ENCODE results near the gene GPER1. TPM values are rescaled to one million over a fixed set of nuclear protein-coding genes. Genes with fewer than 3 reads are reported as not detected.
"Not testable (repeated sequence)": the region's sequence is repeated elsewhere in the genome, so short reads cannot be mapped to it uniquely, and the experiment has no call there.

GPER1 gene
- total and polyA plus RNA-seq, 2 experiments from 2014 or later, result 3.4 to 5.2 TPM

- TF ChIP-seq, protein P1, sequence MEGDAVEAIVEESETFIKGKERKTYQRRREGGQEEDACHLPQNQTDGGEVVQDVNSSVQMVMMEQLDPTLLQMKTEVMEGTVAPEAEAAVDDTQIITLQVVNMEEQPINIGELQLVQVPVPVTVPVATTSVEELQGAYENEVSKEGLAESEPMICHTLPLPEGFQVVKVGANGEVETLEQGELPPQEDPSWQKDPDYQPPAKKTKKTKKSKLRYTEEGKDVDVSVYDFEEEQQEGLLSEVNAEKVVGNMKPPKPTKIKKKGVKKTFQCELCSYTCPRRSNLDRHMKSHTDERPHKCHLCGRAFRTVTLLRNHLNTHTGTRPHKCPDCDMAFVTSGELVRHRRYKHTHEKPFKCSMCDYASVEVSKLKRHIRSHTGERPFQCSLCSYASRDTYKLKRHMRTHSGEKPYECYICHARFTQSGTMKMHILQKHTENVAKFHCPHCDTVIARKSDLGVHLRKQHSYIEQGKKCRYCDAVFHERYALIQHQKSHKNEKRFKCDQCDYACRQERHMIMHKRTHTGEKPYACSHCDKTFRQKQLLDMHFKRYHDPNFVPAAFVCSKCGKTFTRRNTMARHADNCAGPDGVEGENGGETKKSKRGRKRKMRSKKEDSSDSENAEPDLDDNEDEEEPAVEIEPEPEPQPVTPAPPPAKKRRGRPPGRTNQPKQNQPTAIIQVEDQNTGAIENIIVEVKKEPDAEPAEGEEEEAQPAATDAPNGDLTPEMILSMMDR (IDR thresholded peaks at IDR 0.05; ENCODE audit: low read depth, low read length), result no peak
- Histone ChIP-seq H3K27ac (no peak overlapping the region), H3K36me3 (no peaks in the 10 kb centered on the region), H3K4me3 (no peak overlapping the region), H3K9me3 (ENCODE audit: low read depth) (no peaks in the 10 kb centered on the region), H3K4me1 (ENCODE audit: low read depth) (no peaks in the 10 kb centered on the region), H3K27me3 (no peaks in the 10 kb centered on the region)
- DNase-seq (ENCODE audit: low read depth in 1 of 2, low spot score in 1 of 2), result no peak
Observed at GRCh38 chr7:1114505-1114904, 26.6 kb downstream of the GPER1 start.

DNA sequence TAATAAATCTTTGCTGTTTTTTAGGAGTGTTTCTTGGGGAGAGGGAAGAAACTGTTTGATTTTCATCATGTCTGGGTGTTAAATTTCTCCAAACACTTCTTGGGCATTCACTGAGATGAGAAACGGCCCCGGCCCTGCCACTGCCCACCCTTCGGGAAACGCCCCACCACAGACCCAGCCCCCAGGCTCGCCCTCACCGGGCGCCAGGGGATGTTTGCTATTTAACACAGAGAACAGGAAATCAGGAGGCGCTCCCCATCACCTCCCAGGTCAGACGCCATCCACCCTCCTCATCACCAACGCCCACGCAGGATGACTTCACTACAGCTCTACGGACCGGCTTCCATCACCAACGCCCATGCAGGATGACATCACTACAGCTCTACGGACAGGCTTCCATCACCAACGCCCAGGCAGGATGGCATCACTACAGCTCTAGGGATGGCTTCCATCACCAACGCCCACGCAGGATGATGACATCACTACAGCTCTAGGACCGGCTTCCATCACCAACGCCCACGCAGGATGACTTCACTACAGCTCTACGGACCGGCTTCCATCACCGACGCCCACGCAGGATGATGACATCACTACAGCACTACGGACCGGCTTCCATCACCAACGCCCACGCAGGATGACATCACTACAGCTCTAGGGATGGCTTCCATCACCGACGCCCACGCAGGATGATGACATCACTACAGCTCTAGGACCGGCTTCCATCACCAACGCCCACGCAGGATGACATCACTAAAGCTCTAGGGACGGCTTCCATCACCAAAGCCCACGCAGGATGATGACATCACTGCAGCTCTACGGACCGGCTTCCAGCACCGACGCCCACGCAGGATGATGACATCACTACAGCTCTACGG is 27.5 kb downstream of the GPER1 start:
- not testable (repeated sequence) for H3K27ac ChIP-seq; DNase-seq (ENCODE audit: low read depth in 1 of 2, low spot score in 1 of 2); H3K36me3 ChIP-seq; H3K4me1 ChIP-seq (ENCODE audit: low read depth); H3K9me3 ChIP-seq (ENCODE audit: low read depth); H3K27me3 ChIP-seq; H3K4me3 ChIP-seq

- not testable (repeated sequence) for H3K9me3 ChIP-seq (ENCODE audit: low read depth); H3K4me1 ChIP-seq (ENCODE audit: low read depth); H3K27ac ChIP-seq; H3K27me3 ChIP-seq; H3K4me3 ChIP-seq; H3K36me3 ChIP-seq; DNase-seq (ENCODE audit: low read depth in 1 of 2, low spot score in 1 of 2)
Observed at GRCh38 chr7:1116383-1117008, 28.6 kb downstream of the GPER1 start.

- Histone ChIP-seq H3K9me3 (ENCODE audit: low read depth) (no peaks in the 10 kb centered on the region), H3K4me3 (no peak overlapping the region), H3K36me3 (no peaks in the 10 kb centered on the region), H3K27me3 (no peaks in the 10 kb centered on the region), H3K4me1 (ENCODE audit: low read depth) (no peaks in the 10 kb centered on the region), H3K27ac (no peak overlapping the region)
- TF ChIP-seq, protein P1 (IDR thresholded peaks at IDR 0.05; ENCODE audit: low read depth, low read length), result no peak
- no peak for DNase-seq (ENCODE audit: low read depth in 1 of 2, low spot score in 1 of 2)
Observed at GRCh38 chr7:1117321-1117928, 29.5 kb downstream of the GPER1 start.

DNA sequence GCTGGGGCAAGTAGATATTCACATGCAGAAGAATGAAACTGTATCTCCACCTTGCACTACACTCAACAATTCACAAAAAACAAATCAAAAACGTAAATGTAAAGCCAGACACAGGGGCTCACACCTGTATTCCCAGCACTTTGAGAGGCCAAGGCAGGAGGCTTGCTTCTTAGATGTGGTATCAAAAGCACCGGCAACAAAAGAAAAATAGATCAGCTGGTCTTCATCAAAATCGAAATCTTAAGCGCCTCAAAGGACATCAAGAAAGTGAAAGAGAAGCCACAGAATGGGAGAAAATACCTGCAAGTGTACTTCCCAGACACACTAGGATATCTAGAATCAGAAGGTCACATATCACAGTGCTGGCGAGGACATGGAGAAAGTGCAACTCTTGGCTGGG is 31.3 kb downstream of the GPER1 start:
- Histone ChIP-seq H3K36me3 (no peaks in the 10 kb centered on the region), H3K9me3 (ENCODE audit: low read depth) (no peaks in the 10 kb centered on the region), H3K27me3 (no peaks in the 10 kb centered on the region), H3K4me3 (no peak overlapping the region), H3K4me1 (ENCODE audit: low read depth) (no peaks in the 10 kb centered on the region), H3K27ac (no peak overlapping the region)
- TF ChIP-seq, protein P1 (IDR thresholded peaks at IDR 0.05; ENCODE audit: low read depth, low read length), result no peak
- no peak for DNase-seq (ENCODE audit: low read depth in 1 of 2, low spot score in 1 of 2)

DNA sequence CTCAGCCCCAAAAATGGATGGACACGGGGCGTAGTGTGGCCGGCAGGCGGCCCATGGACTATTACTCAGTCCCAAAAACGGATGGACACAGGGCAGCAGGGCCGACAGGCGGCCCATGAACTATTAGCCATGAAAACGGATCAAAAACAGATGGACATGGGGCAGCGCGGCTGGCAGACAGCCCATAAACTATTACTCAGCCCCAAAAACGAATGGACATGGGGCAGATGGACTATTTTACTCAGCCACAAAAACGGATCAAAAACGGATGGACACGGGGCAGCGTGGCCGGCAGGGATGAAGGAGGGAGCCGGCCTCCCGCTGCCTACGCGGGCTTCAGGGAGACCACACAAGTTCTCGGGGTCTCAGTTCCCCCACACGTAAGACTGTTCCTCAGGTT is 32.9 kb downstream of the GPER1 start:
- Histone ChIP-seq H3K9me3 (ENCODE audit: low read depth) (no peaks in the 10 kb centered on the region), H3K27me3 (no peaks in the 10 kb centered on the region), H3K27ac (no peak overlapping the region), H3K4me3 (no peak overlapping the region), H3K4me1 (ENCODE audit: low read depth) (no peaks in the 10 kb centered on the region), H3K36me3 (peaks cover 4% of the 10 kb centered on the region)
- TF ChIP-seq, protein P1 (IDR thresholded peaks at IDR 0.05; ENCODE audit: low read depth, low read length), result no peak
- no peak for DNase-seq (ENCODE audit: low read depth in 1 of 2, low spot score in 1 of 2)

Measured in cardiac muscle cell (in vitro differentiated cells and primary cell).